Cerebellar cortex (tissue), 1 donor: ENCODE data around the gene HECTD1.
"Not testable (repeated sequence)": the region's sequence is repeated elsewhere in the genome, so short reads cannot be mapped to it uniquely, and the experiment has no call there.

Source experiments
- DNase-seq: peaks from one replicate; pipeline ENCODE4 v3.0.0-alpha.2; 2015; ENCODE audit warnings: low spot score

Gene HECTD1

GRCh38 chr14:31207755-31208545 is at the start of gene HECTD1:
Gene HECTD1, minus strand, starts transcription at chr14:31207793. Its CDS starts 1,857 bp downstream, at chr14:31205936.
- DNase-seq, result peak; percentile 77

- DNase-seq, result no peak
Measured at GRCh38 chr14:31257244-31257553, 49.6 kb upstream of the HECTD1 start.

GRCh38 chr14:31256534-31257243 is 49.1 kb upstream of the HECTD1 start:
- DNase-seq, result no peak

GRCh38 chr14:31255918-31256317 is 48.3 kb upstream of the HECTD1 start:
- not testable (repeated sequence) for DNase-seq

- DNase-seq, result no peak
Measured at GRCh38 chr14:31255286-31255685, 47.7 kb upstream of the HECTD1 start.

GRCh38 chr14:31253746-31254471 is 46.3 kb upstream of the HECTD1 start:
- no peak for DNase-seq

- no peak for DNase-seq
Measured at GRCh38 chr14:31252865-31253264, 45.3 kb upstream of the HECTD1 start.

- DNase-seq, result no peak
Measured at GRCh38 chr14:31251028-31251958, 43.7 kb upstream of the HECTD1 start.

GRCh38 chr14:31244626-31245025 is 37.0 kb upstream of the HECTD1 start:
- DNase-seq, result no peak

- no peak for DNase-seq
Measured at GRCh38 chr14:31243860-31244259, 36.3 kb upstream of the HECTD1 start.

GRCh38 chr14:31242161-31242940 is 34.8 kb upstream of the HECTD1 start:
- DNase-seq, result not testable (repeated sequence)

- no peak for DNase-seq
Measured at GRCh38 chr14:31241450-31242114, 34.0 kb upstream of the HECTD1 start.

- DNase-seq, result no peak
Measured at GRCh38 chr14:31239741-31240140, 32.1 kb upstream of the HECTD1 start.

- DNase-seq, result no peak
Measured at GRCh38 chr14:31235462-31235861, 27.9 kb upstream of the HECTD1 start.

- DNase-seq, result no peak
Measured at GRCh38 chr14:31232081-31232480, 24.5 kb upstream of the HECTD1 start.

GRCh38 chr14:31231272-31231671 is 23.7 kb upstream of the HECTD1 start:
- DNase-seq, result not testable (repeated sequence)

- no peak for DNase-seq
Measured at GRCh38 chr14:31230573-31230958, 23.0 kb upstream of the HECTD1 start.

- DNase-seq, result no peak
Measured at GRCh38 chr14:31229638-31230572, 22.3 kb upstream of the HECTD1 start.

- DNase-seq, result no peak
Measured at GRCh38 chr14:31229009-31229408, 21.4 kb upstream of the HECTD1 start.
